HUES6 (cell line): Measurements from ENCODE around the gene SSBP4.
"Not testable (repeated sequence)": the region's sequence is repeated elsewhere in the genome, so short reads cannot be mapped to it uniquely, and the experiment has no call there.

ENCODE experiments used
- H3K27ac ChIP-seq: 2 replicates; pipeline ENCODE4 v1.7.0; 2013; ENCODE audit warnings: low read depth, mild to moderate bottlenecking, low read length, inconsistent platforms
- H3K27me3 ChIP-seq: 2 replicates; pipeline ENCODE4 v1.6.1; 2013; ENCODE audit warnings: low read length; ENCODE audit not compliant: control insufficient read depth, insufficient read depth
- H3K36me3 ChIP-seq: 2 replicates; pipeline ENCODE4 v1.6.1; 2013; ENCODE audit warnings: low read length; ENCODE audit not compliant: control insufficient read depth, insufficient read depth
- H3K4me1 ChIP-seq: 2 replicates; pipeline ENCODE4 v1.6.1; 2013; ENCODE audit warnings: low read length; ENCODE audit not compliant: control insufficient read depth, insufficient read depth
- H3K4me3 ChIP-seq: 2 replicates; pipeline ENCODE4 v1.5.1; 2013; ENCODE audit warnings: low read depth, low read length
- H3K9ac ChIP-seq: one replicate; pipeline ENCODE4 v1.6.1; 2013; ENCODE audit warnings: mild to moderate bottlenecking, low read length
- H3K9me3 ChIP-seq: 2 replicates; pipeline ENCODE4 v1.6.1; 2013; ENCODE audit warnings: low read depth, low read length; ENCODE audit not compliant: control insufficient read depth, insufficient read depth

SSBP4 gene

DNA sequence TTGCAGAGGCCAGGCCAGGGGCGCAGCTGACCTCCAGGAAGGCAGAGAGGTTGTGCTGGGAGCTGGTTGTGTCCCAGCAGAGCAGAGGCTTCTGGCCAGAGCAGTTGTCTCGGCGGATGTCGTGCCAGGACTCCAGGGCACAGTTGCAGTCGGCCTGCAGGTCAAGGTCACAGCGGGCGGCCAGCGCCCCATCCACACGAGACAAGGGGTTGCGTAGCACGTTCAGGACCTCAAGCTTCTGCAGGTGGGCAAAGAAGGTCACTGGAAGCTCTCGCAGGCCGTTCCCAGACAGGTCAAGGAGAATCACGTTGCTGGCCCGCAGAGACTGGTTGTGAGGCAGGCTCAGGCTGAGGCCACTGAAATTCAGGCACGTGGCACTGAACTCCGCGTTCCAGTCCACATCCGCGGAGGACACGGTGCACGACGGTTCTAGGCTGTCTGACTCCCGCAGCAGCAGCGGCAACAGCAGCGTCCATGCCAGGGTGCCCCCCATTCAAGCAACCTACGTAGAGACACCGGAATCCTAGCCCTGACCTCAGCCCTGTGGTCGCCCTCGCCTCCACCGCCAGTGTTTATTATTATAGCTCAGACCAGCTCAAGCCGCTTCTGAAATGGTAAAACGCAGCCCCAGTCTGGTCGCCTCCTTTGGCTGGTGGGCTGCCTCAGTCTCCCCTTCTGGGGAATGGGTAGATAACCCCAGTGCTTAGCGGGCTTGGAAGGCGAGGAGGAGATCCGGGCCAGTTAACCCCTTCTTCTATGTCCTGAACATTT, 22.5 kb upstream of the SSBP4 start:
- Histone ChIP-seq H3K4me3 (no peak overlapping the region), H3K27me3 (no peaks in the 10 kb centered on the region), H3K9me3 (no peaks in the 10 kb centered on the region), H3K27ac (no peak overlapping the region), H3K4me1 (peaks cover 6% of the 10 kb centered on the region; the same call in 1 of the 2 replicates), H3K36me3 (no peaks in the 10 kb centered on the region), H3K9ac (no peak overlapping the region)

DNA sequence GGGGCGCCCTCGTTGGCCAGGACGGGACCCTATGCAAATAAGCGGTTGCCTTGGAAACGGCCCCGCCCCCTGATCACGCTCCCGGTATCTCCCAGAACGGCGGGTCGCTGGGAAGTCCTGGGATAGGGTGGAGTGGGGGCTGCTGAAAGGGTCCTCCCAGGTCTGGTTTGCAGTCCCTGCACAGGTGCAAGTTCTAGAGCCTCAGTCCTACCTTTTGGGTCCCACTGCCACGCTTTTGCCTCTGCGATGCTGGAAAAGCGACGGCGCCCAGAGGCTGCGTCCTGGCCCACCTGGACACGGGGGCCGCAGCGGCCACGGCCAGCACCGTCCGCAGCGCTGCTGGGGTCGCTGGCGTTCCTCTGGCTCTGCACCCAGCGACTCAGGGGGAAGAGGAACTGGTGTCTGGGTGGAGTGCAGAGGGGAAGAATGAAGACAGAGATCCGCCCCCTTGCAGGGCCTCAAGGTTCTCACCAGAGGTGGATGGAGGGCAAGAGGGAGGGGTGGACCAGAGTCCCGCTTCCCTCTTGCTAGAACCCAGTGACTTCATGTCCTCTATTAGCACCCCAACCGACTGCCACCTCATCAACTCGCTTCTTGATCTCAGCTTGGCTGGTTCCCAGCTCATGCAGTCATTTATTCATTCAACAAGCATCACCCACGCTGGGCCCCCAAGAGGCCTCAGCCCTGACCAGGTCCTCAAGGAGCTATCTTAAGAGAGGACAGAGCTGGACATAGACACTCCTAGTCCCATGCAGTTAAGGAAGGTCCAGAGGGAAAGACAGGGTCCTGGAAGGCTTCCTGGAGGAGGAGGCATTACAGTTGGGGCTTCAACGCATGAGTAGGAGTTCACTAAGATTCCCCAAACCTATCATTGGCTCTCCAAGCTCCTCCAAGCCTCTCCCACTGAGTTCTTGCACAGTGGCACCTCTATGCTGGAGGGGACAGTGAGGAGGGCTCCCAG, 21.7 kb upstream of the SSBP4 start, which contains the start of gene LRRC25:
TSS of gene LRRC25 (minus strand) at position 381 of the 961 bp plus-strand sequence. CDS start 659 bp downstream, outside the sequence.
- H3K27ac ChIP-seq = no peak within 1 kb of the TSS
- no peaks in the 10 kb centered on the region for H3K9me3 ChIP-seq
- peaks cover 6% of the 10 kb centered on the region; the same call in 1 of the 2 replicates for H3K4me1 ChIP-seq
- H3K4me3 ChIP-seq = 0 out of 2 replicates have a peak within 1 kb of the TSS, but pooled peaks have one; percentile 12
- H3K27me3 ChIP-seq = no peaks in the 10 kb centered on the region
- H3K9ac ChIP-seq = no peak within 1 kb of the TSS
- H3K36me3 ChIP-seq = no peaks in the 10 kb centered on the region

DNA sequence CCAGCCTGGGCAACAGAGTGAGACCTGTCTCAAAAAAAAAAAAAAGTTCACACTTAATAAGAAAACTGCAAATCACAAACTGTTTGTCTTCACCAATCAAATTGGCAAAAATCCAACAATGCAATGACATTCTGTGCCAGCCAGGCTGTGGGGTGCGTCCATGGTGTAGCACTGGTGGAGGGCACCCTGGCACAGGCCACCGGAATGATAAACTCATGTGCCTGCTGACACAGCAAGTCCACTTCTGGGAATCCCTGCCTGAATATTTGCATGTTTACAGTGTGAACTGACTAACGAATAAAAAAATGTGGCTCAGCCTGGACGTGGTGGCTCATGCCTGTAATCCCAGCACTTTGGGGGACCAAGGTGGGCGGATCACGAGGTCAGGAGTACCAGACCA, 20.2 kb upstream of the SSBP4 start:
- Histone ChIP-seq H3K9ac (no peak overlapping the region), H3K36me3 (no peaks in the 10 kb centered on the region), H3K27ac (no peak overlapping the region), H3K4me3 (no peak overlapping the region), H3K27me3 (no peaks in the 10 kb centered on the region), H3K9me3 (no peaks in the 10 kb centered on the region), H3K4me1 (peaks cover 6% of the 10 kb centered on the region; the same call in 1 of the 2 replicates)

DNA sequence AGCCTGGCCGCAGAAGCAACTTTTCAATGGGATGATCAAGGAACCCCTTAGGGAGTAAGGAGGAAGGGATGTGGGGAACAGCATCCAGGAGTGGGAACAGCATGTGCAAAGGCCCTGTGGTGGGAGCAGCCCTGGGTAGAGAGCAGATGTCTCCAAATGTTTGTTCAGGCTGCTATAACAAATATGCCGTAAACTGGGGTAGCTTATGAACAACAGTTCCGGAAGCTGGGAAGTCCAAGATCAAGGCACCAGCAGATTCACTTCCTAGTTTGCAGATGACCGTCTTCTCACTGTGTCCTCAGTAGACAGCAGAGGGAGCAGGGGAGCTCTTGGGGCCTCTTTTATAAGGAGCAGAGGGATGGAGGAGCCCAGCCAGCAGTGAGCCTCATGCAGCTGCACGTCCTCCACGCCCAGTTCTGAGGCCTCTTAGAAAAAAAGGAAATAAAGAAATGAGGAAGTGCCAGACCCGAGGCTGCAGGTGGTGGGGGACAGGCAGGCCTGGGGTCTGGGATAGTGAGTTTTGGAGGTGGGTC, 17.6 kb upstream of the SSBP4 start:
- H3K4me1 ChIP-seq = peaks cover 6% of the 10 kb centered on the region; the same call in 1 of the 2 replicates
- no peaks in the 10 kb centered on the region for H3K27me3 ChIP-seq
- H3K36me3 ChIP-seq = no peaks in the 10 kb centered on the region
- H3K9ac ChIP-seq = no peak overlapping the region
- no peak overlapping the region for H3K4me3 ChIP-seq
- no peaks in the 10 kb centered on the region for H3K9me3 ChIP-seq
- H3K27ac ChIP-seq = no peak overlapping the region

DNA sequence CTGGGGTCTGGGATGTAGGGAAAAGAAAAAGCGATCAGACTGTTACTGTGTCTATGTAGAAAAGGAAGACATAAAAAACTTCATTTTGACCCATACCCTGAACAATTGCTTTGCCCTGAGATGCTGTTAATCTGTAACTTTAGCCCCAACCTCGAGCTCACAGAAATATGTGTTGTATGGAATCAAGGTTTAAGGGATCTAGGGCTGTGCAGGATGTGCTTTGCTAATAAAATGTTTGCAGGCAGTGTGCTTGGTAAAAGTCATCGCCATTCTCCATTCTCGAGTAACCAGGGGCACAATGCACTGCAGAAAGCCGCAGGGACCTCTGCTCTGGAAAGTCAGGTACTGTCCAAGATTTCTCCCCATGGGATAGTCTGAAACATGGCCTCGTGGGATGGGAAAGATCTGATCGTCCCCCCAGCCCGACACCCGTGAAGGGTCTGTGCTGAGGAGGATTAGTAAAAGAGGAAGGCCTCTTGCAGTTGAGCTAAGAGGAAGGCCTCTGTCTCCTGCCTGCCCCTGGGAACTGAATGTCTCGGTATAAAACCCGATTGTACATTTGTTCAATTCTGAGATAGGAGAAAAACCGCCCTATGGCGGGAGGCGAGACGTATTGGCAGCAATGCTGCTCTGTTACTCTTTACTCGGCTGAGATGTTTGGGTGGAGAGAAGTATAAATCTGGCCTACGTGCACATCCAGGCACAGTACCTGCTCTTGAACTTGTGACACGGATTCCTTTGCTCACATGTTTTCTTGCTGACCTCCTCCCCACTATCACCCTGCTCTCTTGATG, 16.5 kb upstream of the SSBP4 start:
- H3K4me3 ChIP-seq, H3K36me3 ChIP-seq, H3K27ac ChIP-seq, H3K4me1 ChIP-seq, H3K27me3 ChIP-seq, H3K9ac ChIP-seq, H3K9me3 ChIP-seq: not testable (repeated sequence)

DNA sequence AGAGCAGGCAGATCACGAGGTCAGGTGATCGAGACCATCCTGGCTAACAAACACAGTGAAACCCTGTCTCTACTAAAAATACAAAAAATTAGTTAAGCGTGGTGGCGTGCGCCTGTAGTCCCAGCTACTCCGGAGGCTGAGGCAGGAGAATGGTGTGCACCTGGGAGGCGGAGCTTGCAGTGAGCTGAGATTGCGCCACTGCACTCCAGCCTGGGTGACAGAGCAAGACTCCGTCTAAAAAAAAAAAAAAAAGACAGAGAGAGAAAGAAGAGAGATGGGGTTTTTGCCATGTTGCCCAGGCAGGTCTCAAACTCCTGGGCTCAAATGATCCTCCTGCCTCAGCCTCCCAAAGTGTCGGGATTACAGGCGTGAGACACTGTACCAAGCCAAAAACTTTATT, 13.4 kb upstream of the SSBP4 start:
- not testable (repeated sequence) for H3K27ac ChIP-seq, H3K4me1 ChIP-seq, H3K36me3 ChIP-seq, H3K4me3 ChIP-seq, H3K9me3 ChIP-seq, H3K9ac ChIP-seq, H3K27me3 ChIP-seq

DNA sequence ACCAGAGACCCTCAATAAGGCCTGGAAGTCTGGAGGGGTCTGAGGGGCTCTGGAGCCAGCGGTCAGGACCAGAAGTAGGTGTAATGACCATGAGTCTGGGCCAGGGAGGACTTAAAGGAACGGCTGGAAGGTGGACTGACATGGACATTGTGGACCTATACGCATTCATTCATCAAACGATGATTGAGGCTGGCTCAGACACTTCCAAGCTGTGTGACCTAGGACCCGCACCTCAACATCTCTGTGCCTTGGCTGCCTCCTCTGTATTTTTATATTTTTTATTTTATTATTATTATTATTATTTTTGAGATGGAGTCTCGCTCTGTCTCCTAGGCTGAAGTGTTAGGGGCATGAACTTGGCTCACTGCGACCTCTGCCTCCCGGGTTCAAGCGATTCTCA, 12.4 kb upstream of the SSBP4 start:
- Histone ChIP-seq H3K27me3 (no peaks in the 10 kb centered on the region), H3K27ac (no peak overlapping the region), H3K4me1 (no peaks in the 10 kb centered on the region), H3K9me3 (no peaks in the 10 kb centered on the region), H3K9ac (no peak overlapping the region), H3K36me3 (no peaks in the 10 kb centered on the region), H3K4me3 (no peak overlapping the region)

DNA sequence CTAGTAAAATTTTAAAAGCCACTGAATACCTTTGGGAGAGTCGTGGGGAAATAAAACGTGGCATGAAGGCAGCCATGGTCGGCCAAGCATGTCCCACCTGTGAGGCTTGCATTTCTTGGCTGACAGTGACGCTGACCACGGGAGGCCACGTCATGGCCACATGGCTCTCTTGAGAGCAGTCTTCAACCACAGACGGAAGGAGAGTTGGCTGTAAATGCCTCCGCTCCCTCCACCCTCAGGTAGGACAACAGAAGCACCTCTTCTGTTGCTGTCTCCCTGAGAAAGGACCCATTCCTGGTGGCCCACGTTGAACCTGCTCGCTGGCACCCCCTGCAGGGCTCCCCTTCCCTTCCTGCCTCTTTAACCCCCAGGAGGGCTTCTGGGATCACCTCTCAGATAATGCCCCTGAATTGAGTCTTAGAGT, 11.1 kb upstream of the SSBP4 start:
- Histone ChIP-seq H3K9ac (no peak overlapping the region), H3K36me3 (no peaks in the 10 kb centered on the region), H3K4me3 (no peak overlapping the region), H3K4me1 (no peaks in the 10 kb centered on the region), H3K27ac (no peak overlapping the region), H3K9me3 (no peaks in the 10 kb centered on the region), H3K27me3 (no peaks in the 10 kb centered on the region)

DNA sequence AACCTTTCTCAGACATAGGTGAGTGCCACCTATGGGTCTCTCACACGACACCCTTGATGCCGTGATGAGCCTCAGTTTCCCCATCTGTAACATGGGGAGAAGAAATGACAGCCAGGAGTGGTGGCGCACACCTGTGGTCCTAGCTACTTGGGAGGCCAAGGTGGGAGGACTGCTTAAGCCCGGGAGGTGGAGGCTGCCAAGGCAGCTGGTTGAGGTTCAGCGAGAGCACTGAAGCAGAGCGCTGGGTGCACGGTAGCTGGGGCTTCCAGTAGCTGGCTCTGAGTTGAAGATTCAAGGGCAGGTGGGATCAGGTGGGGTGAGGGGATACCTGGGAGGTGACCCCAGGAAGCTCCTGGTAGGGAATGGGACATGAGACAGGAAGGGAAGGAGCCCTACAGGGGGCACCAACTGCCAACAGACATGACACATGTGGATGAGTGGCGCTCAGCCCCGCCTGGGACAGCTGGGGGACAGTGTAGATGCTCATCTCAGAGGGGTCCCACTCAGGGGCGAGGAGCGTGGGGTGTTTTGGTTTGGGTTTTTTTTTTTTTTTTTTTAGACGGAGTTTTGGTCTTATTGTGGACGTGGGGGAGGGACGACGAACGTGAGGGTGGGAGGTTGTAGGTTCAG, 6.5 kb upstream of the SSBP4 start:
- Histone ChIP-seq H3K9ac (no peak overlapping the region), H3K36me3 (no peaks in the 10 kb centered on the region), H3K4me1 (peaks cover 27% of the 10 kb centered on the region; the same call in 1 of the 2 replicates), H3K4me3 (no peak overlapping the region), H3K27ac (no peak overlapping the region), H3K9me3 (no peaks in the 10 kb centered on the region), H3K27me3 (no peaks in the 10 kb centered on the region; the same call in 1 of the 2 replicates)

DNA sequence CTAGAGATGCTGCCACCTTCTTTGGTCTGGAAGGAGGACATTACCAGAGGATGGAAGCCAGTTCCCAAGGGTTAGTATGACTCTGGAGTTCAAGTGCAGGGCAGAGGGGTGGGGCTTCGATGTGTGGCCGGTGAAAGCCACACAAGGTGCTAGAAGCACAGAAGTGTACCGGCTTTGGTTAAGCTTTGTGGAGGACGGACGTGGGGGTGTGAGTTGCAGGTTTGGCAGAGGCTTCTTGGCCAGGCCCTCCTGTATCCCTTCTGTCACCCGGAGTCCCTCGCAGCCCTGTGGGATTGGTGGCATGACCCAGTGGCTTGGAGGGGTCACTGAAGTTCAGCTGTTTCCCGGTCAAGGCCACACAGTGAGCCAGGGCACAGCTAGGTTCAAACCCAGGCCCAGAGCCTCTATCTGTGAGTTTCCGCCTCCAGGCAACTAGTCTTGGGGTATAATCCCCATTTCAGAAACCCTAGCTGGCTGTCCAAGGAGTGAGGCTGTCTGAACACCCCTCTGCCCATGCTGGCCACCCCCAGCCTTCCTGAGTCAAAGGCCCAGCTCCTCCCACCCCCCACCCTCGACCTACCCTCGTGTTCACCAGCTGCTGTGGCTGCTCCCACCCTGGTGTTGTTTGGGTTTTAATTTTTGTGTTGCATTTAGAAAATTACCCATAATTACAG, 4.6 kb upstream of the SSBP4 start:
- peaks cover 40% of the 10 kb centered on the region for H3K4me1 ChIP-seq
- H3K9ac ChIP-seq = no peak overlapping the region
- H3K27ac ChIP-seq = no peak overlapping the region
- no peaks in the 10 kb centered on the region for H3K9me3 ChIP-seq
- no peak overlapping the region for H3K4me3 ChIP-seq
- H3K36me3 ChIP-seq = no peaks in the 10 kb centered on the region
- peaks cover 13% of the 10 kb centered on the region for H3K27me3 ChIP-seq
